ENCODE data around the gene MMP24OS.

The MMP24OS gene

DNA sequence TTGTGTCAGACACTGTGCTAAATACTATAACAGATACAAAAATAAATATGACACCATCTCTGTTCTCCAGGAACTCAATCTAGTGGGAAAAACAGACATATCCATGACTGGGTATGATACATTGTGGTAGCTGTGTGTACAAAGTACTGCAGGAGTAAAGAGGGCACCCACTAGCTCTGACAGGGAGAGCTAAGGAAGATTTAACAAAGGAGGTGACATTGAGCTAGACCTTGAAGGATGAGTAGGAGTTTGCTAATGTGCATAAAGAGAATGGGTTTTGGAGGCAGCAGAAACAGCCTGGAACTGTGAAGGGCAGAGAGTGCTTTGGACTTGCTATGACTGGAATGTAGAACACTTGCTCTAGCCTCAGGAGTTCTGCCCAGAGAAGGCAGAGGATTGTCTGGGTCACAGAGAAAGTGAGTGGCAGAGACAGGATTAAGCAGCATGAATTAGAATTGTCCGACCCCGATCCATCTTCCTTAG lies 37.1 kb downstream of the MMP24OS start:
- Histone ChIP-seq H3K18ac (ENCODE audit: low read length) (no peak overlapping the region), H3K36me3 (ENCODE audit: control insufficient read depth, insufficient read depth, low read length) (no peaks in the 10 kb centered on the region), H2BK5ac (ENCODE audit: low read length) (no peak overlapping the region), H3K27me3 (ENCODE audit: insufficient read depth, low read length, poor library complexity) (no peaks in the 10 kb centered on the region), H3K4me1 (ENCODE audit: control insufficient read depth, low read depth, low read length) (no peaks in the 10 kb centered on the region), H3K4ac (ENCODE audit: low read depth, low read length) (no peak overlapping the region), H3K79me2 (ENCODE audit: control insufficient read depth, insufficient read depth, low read length) (no peaks in the 10 kb centered on the region), H3K4me3 (ENCODE audit: low read length) (no peak overlapping the region), H2AK5ac (ENCODE audit: low read length) (no peak overlapping the region), H3K9ac (ENCODE audit: low read length) (no peak overlapping the region), H2BK120ac (ENCODE audit: low read depth, low read length) (no peak overlapping the region), H3K23ac (ENCODE audit: low read length) (no peak overlapping the region), H4K8ac (ENCODE audit: low read depth, low read length) (no peak overlapping the region), H3K4me2 (ENCODE audit: low read length) (no peak overlapping the region), H3K79me1 (ENCODE audit: low read length) (no peaks in the 10 kb centered on the region), H4K5ac (ENCODE audit: low read length) (no peak overlapping the region), H3K27ac (ENCODE audit: low read depth, low read length) (no peak overlapping the region), H3K56ac (ENCODE audit: low read length) (no peak overlapping the region), H2BK15ac (replicated peaks; ENCODE audit: low read depth) (no peak overlapping the region)
- WGBS (ENCODE audit: extremely low coverage, insufficient coverage, low lambda C conversion rate): no CpG with 5 or more reads among the region's 2 CpGs
- peak; percentile 18 for DNase-seq

DNA sequence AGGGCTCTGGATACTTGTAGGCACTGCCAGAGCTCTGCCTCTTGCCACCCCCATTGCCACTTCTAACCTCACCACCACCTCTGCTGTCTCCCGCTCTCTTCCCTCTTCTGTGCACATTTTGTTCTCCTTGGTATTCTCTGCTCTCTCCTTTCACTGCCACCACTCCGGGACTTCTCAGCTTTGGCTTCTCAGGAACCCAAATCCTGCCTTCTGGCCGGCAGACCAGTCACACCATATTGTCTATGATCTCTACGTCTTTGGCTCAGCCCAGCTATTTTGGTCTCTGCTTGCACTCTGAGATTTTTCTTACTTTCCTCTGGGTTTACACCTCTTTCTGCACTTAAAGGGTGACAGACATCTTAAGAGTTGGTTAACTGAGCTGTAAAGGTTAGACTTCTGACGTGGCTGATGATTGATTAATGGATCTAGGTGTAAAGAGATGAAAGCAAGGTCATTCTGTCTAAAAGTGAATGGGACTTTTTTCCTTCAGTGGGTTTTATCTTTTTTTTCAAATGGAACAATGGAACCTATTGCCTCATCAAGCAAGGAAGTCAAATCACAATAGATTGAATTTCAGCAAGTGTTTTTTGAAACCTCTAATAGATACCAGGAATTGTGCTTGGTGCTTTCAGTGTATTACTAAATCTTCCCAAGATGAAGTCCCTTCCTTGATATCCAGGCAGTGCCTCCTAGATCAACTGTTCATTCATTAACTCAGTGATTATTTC lies 37.7 kb downstream of the MMP24OS start:
- Histone ChIP-seq H3K27me3 (ENCODE audit: insufficient read depth, low read length, poor library complexity) (no peaks in the 10 kb centered on the region), H3K23ac (ENCODE audit: low read length) (no peak overlapping the region), H2BK5ac (ENCODE audit: low read length) (no peak overlapping the region), H3K79me1 (ENCODE audit: low read length) (no peaks in the 10 kb centered on the region), H3K56ac (ENCODE audit: low read length) (no peak overlapping the region), H3K4me3 (ENCODE audit: low read length) (no peak overlapping the region), H3K4me2 (ENCODE audit: low read length) (no peak overlapping the region), H2BK15ac (replicated peaks; ENCODE audit: low read depth) (no peak overlapping the region), H2AK5ac (ENCODE audit: low read length) (no peak overlapping the region), H3K4ac (ENCODE audit: low read depth, low read length) (no peak overlapping the region), H3K36me3 (ENCODE audit: control insufficient read depth, insufficient read depth, low read length) (no peaks in the 10 kb centered on the region), H3K79me2 (ENCODE audit: control insufficient read depth, insufficient read depth, low read length) (no peaks in the 10 kb centered on the region), H4K5ac (ENCODE audit: low read length) (no peak overlapping the region), H3K4me1 (ENCODE audit: control insufficient read depth, low read depth, low read length) (no peaks in the 10 kb centered on the region), H4K8ac (ENCODE audit: low read depth, low read length) (no peak overlapping the region), H3K27ac (ENCODE audit: low read depth, low read length) (no peak overlapping the region), H2BK120ac (ENCODE audit: low read depth, low read length) (no peak overlapping the region), H3K18ac (ENCODE audit: low read length) (no peak overlapping the region), H3K9ac (ENCODE audit: low read length) (no peak overlapping the region)
- no peak for DNase-seq
- no CpG with 5 or more reads among the region's 5 CpGs for WGBS (ENCODE audit: extremely low coverage, insufficient coverage, low lambda C conversion rate)

DNA sequence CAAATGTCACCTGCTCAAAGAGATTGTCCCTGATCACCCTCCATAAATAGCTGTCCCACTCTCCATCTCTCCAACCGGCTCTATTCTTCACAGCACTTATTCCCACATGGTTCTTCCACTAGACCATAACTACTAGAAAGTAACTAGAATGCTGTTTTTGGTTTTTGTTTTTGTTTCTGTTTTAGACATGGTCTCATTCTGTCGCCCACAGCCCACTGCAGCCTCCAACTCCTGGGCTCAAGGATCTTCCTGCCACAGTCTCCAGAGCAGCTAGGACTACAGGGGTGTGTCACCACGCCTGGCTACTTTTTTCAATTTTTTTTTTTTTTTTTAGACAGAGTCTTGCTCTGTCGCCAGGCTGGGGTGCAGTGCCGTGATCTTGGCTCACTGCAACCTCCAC lies 39.2 kb downstream of the MMP24OS start:
- Histone ChIP-seq H2BK120ac (ENCODE audit: low read depth, low read length) (no peak overlapping the region), H2BK5ac (ENCODE audit: low read length) (no peak overlapping the region), H3K4me1 (ENCODE audit: control insufficient read depth, low read depth, low read length) (no peaks in the 10 kb centered on the region), H3K56ac (ENCODE audit: low read length) (no peak overlapping the region), H3K9ac (ENCODE audit: low read length) (no peak overlapping the region), H3K79me1 (ENCODE audit: low read length) (no peaks in the 10 kb centered on the region), H3K4me2 (ENCODE audit: low read length) (no peak overlapping the region), H3K4me3 (ENCODE audit: low read length) (no peak overlapping the region), H2BK15ac (replicated peaks; ENCODE audit: low read depth) (no peak overlapping the region), H3K18ac (ENCODE audit: low read length) (no peak overlapping the region), H3K79me2 (ENCODE audit: control insufficient read depth, insufficient read depth, low read length) (no peaks in the 10 kb centered on the region), H3K23ac (ENCODE audit: low read length) (no peak overlapping the region), H3K36me3 (ENCODE audit: control insufficient read depth, insufficient read depth, low read length) (no peaks in the 10 kb centered on the region), H3K27me3 (ENCODE audit: insufficient read depth, low read length, poor library complexity) (no peaks in the 10 kb centered on the region), H2AK5ac (ENCODE audit: low read length) (no peak overlapping the region), H3K27ac (ENCODE audit: low read depth, low read length) (no peak overlapping the region), H4K5ac (ENCODE audit: low read length) (no peak overlapping the region), H3K4ac (ENCODE audit: low read depth, low read length) (no peak overlapping the region), H4K8ac (ENCODE audit: low read depth, low read length) (no peak overlapping the region)
- no CpG with 5 or more reads among the region's 5 CpGs for WGBS (ENCODE audit: extremely low coverage, insufficient coverage, low lambda C conversion rate)
- no peak for DNase-seq

DNA sequence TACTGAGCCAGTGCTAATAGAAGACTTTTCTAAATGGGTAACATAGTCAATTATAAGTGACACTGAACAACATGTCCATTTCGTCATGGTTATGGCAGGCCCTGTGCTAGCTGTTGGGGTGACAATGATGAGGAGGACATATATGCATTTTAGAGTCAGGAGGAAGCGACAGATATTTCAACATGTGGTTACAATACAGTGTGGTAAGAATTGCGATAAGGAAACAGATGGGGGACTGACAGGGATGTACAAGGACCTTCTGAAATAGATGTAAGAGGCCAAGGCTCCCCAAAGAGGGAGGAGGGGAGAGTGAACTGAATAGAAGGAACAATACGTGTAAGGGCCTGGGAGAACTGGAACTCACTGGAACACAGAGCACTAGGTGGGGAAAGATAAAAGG lies 39.8 kb downstream of the MMP24OS start:
- DNase-seq: no peak
- H2BK120ac ChIP-seq (ENCODE audit: low read depth, low read length): no peak overlapping the region
- H3K18ac ChIP-seq (ENCODE audit: low read length): no peak overlapping the region
- H3K9ac ChIP-seq (ENCODE audit: low read length): no peak overlapping the region
- H2AK5ac ChIP-seq (ENCODE audit: low read length): no peak overlapping the region
- H3K56ac ChIP-seq (ENCODE audit: low read length): no peak overlapping the region
- H3K79me1 ChIP-seq (ENCODE audit: low read length): no peaks in the 10 kb centered on the region
- H4K8ac ChIP-seq (ENCODE audit: low read depth, low read length): no peak overlapping the region
- no CpG with 5 or more reads among the region's 4 CpGs for WGBS (ENCODE audit: extremely low coverage, insufficient coverage, low lambda C conversion rate)
- no peak overlapping the region for H3K4ac ChIP-seq (ENCODE audit: low read depth, low read length)
- H4K5ac ChIP-seq (ENCODE audit: low read length): no peak overlapping the region
- no peak overlapping the region for H3K27ac ChIP-seq (ENCODE audit: low read depth, low read length)
- H3K4me1 ChIP-seq (ENCODE audit: control insufficient read depth, low read depth, low read length): no peaks in the 10 kb centered on the region
- H3K4me3 ChIP-seq (ENCODE audit: low read length): no peak overlapping the region
- H3K79me2 ChIP-seq (ENCODE audit: control insufficient read depth, insufficient read depth, low read length): no peaks in the 10 kb centered on the region
- no peak overlapping the region for H2BK15ac ChIP-seq (replicated peaks; ENCODE audit: low read depth)
- no peaks in the 10 kb centered on the region for H3K27me3 ChIP-seq (ENCODE audit: insufficient read depth, low read length, poor library complexity)
- H3K36me3 ChIP-seq (ENCODE audit: control insufficient read depth, insufficient read depth, low read length): no peaks in the 10 kb centered on the region
- H2BK5ac ChIP-seq (ENCODE audit: low read length): no peak overlapping the region
- no peak overlapping the region for H3K23ac ChIP-seq (ENCODE audit: low read length)
- H3K4me2 ChIP-seq (ENCODE audit: low read length): no peak overlapping the region

DNA sequence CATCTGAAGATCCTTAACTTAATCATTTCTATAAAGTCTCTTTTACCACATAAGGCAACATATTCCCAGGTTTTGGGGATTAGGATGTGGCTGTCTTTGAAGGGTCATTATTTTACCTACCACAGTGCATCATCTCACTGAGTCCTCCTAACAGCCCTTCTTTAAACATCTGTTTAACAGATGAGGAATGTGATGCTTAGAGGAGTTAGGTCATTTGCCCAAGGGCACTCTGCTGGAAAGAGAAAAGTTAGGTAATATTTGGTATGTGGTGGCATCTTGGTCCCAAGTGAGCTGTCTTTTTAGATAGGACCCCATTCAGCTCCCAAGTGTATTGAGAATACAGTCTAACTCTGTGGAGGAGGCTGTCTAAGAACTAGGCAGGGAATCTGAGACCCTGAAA lies 40.4 kb downstream of the MMP24OS start:
- Histone ChIP-seq H2BK5ac (ENCODE audit: low read length) (no peak overlapping the region), H3K23ac (ENCODE audit: low read length) (no peak overlapping the region), H3K9ac (ENCODE audit: low read length) (no peak overlapping the region), H3K36me3 (ENCODE audit: control insufficient read depth, insufficient read depth, low read length) (no peaks in the 10 kb centered on the region), H3K18ac (ENCODE audit: low read length) (no peak overlapping the region), H3K27ac (ENCODE audit: low read depth, low read length) (no peak overlapping the region), H3K56ac (ENCODE audit: low read length) (no peak overlapping the region), H3K79me1 (ENCODE audit: low read length) (no peaks in the 10 kb centered on the region), H3K4ac (ENCODE audit: low read depth, low read length) (no peak overlapping the region), H3K4me2 (ENCODE audit: low read length) (no peak overlapping the region), H3K4me1 (ENCODE audit: control insufficient read depth, low read depth, low read length) (no peaks in the 10 kb centered on the region), H3K27me3 (ENCODE audit: insufficient read depth, low read length, poor library complexity) (no peaks in the 10 kb centered on the region), H3K4me3 (ENCODE audit: low read length) (no peak overlapping the region), H3K79me2 (ENCODE audit: control insufficient read depth, insufficient read depth, low read length) (no peaks in the 10 kb centered on the region), H2BK15ac (replicated peaks; ENCODE audit: low read depth) (no peak overlapping the region), H2BK120ac (ENCODE audit: low read depth, low read length) (no peak overlapping the region), H4K5ac (ENCODE audit: low read length) (no peak overlapping the region), H2AK5ac (ENCODE audit: low read length) (no peak overlapping the region), H4K8ac (ENCODE audit: low read depth, low read length) (no peak overlapping the region)
- DNase-seq: no peak

DNA sequence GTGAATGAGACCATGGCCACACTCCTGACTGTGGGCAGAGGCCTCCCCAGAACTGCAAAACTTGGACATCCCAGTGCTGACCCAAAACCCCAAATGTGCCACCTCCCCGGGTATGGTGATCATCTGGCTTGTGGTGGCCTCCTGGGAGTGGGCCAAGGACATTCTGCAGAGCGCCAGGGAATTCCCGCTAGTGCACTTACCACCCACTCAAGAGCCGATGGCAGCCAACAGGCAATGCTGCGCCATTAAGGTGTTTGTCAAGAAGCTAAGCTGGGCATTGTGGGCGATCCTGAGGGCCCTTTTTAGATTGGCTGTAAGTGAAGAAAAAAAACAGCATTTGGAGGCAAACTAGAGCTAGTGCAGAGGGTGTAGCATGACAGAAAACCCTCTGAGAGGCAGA lies 42.0 kb downstream of the MMP24OS start:
- no peak overlapping the region for H2BK15ac ChIP-seq (replicated peaks; ENCODE audit: low read depth)
- H4K8ac ChIP-seq (ENCODE audit: low read depth, low read length): no peak overlapping the region
- no peak overlapping the region for H3K23ac ChIP-seq (ENCODE audit: low read length)
- H3K9ac ChIP-seq (ENCODE audit: low read length): no peak overlapping the region
- no peak overlapping the region for H2BK120ac ChIP-seq (ENCODE audit: low read depth, low read length)
- H3K79me1 ChIP-seq (ENCODE audit: low read length): no peaks in the 10 kb centered on the region
- no peak overlapping the region for H3K18ac ChIP-seq (ENCODE audit: low read length)
- no peak overlapping the region for H2AK5ac ChIP-seq (ENCODE audit: low read length)
- no peak for DNase-seq
- no peak overlapping the region for H3K4me3 ChIP-seq (ENCODE audit: low read length)
- H3K27ac ChIP-seq (ENCODE audit: low read depth, low read length): no peak overlapping the region
- no peak overlapping the region for H4K5ac ChIP-seq (ENCODE audit: low read length)
- no peaks in the 10 kb centered on the region for H3K4me1 ChIP-seq (ENCODE audit: control insufficient read depth, low read depth, low read length)
- no peak overlapping the region for H3K4ac ChIP-seq (ENCODE audit: low read depth, low read length)
- WGBS (ENCODE audit: extremely low coverage, insufficient coverage, low lambda C conversion rate): no CpG with 5 or more reads among the region's 6 CpGs
- H2BK5ac ChIP-seq (ENCODE audit: low read length): no peak overlapping the region
- H3K36me3 ChIP-seq (ENCODE audit: control insufficient read depth, insufficient read depth, low read length): no peaks in the 10 kb centered on the region
- H3K27me3 ChIP-seq (ENCODE audit: insufficient read depth, low read length, poor library complexity): no peaks in the 10 kb centered on the region
- no peaks in the 10 kb centered on the region for H3K79me2 ChIP-seq (ENCODE audit: control insufficient read depth, insufficient read depth, low read length)
- no peak overlapping the region for H3K4me2 ChIP-seq (ENCODE audit: low read length)
- no peak overlapping the region for H3K56ac ChIP-seq (ENCODE audit: low read length)

Data from mesendoderm (in vitro differentiated cells).